Neural progenitor cell (in vitro differentiated cells): ENCODE results near the gene ZGPAT. TPM values are rescaled to one million over a fixed set of nuclear protein-coding genes. Genes with fewer than 3 reads are reported as not detected.

ENCODE experiments used
- DNase-seq: peaks from one replicate; pipeline ENCODE4 v3.0.0-alpha.2; 2016; ENCODE audit warnings: low spot score
- H2AFZ ChIP-seq: fragments of 200-600 bp; sonication (generic); replicated peaks from 2 replicates; pipeline ENCODE4 v1.6.1; 2016; ENCODE audit warnings: antibody characterized with exemption
- H3F3A ChIP-seq: fragments of 200-600 bp; sonication (generic); 2 replicates; pipeline ENCODE4 v1.6.1; 2016; ENCODE audit warnings: antibody characterized with exemption, low read depth
- H3K27ac ChIP-seq: fragments of 200-600 bp; sonication (generic); 2 replicates; pipeline ENCODE4 v1.5.1; 2016; ENCODE audit warnings: mild to moderate bottlenecking
- H3K27me3 ChIP-seq: fragments of 200-600 bp; sonication (generic); 2 replicates; pipeline ENCODE4 v1.6.1; 2016; ENCODE audit warnings: mild to moderate bottlenecking, moderate library complexity
- H3K36me3 ChIP-seq: fragments of 200-600 bp; sonication (generic); 2 replicates; pipeline ENCODE4 v1.5.1; 2016
- H3K4me1 ChIP-seq: fragments of 200-600 bp; sonication (generic); 2 replicates; pipeline ENCODE4 v1.6.1; 2016; ENCODE audit warnings: mixed run types
- H3K4me2 ChIP-seq: fragments of 200-600 bp; sonication (generic); 2 replicates; pipeline ENCODE4 v1.6.1; 2016
- H3K4me3 ChIP-seq: fragments of 200-600 bp; sonication (generic); 2 replicates; pipeline ENCODE4 v1.5.1; 2016
- H3K79me2 ChIP-seq: fragments of 200-600 bp; sonication (generic); 2 replicates; pipeline ENCODE4 v1.6.1; 2016; ENCODE audit warnings: low read depth
- H3K9ac ChIP-seq: fragments of 200-600 bp; sonication (generic); 2 replicates; pipeline ENCODE4 v1.6.1; 2016
- H3K9me3 ChIP-seq: fragments of 200-600 bp; sonication (generic); 2 replicates; pipeline ENCODE4 v1.5.1; 2016; ENCODE audit warnings: low read depth
- H4K20me1 ChIP-seq: fragments of 200-600 bp; sonication (generic); 2 replicates; pipeline ENCODE4 v1.6.1; 2016; ENCODE audit warnings: low read depth
- H3K27ac Mint-ChIP-seq: 3 replicates; pipeline ENCODE4 v1.8.0; 2021; ENCODE audit warnings: mixed read lengths
- H3K27me3 Mint-ChIP-seq: 2 replicates; pipeline ENCODE4 v1.8.0; 2022; ENCODE audit warnings: low read depth, mild to moderate bottlenecking, inconsistent platforms, moderate library complexity, mixed read lengths; ENCODE audit not compliant: insufficient read depth
- H3K36me3 Mint-ChIP-seq: 3 replicates; pipeline ENCODE4 v1.8.0; 2021; ENCODE audit warnings: mixed read lengths
- H3K4me1 Mint-ChIP-seq: 3 replicates; pipeline ENCODE4 v1.8.0; 2021; ENCODE audit warnings: mixed read lengths
- H3K4me3 Mint-ChIP-seq: 3 replicates; pipeline ENCODE4 v1.8.0; 2021; ENCODE audit warnings: mild to moderate bottlenecking, moderate library complexity, mixed read lengths
- H3K9me3 Mint-ChIP-seq: 3 replicates; pipeline ENCODE4 v1.8.0; 2020; ENCODE audit warnings: mixed read lengths
- CTCF ChIP-seq: fragments of 200-600 bp; sonication (generic); IDR thresholded peaks from 2 replicates; pipeline ENCODE4 v1.5.1; 2017; ENCODE audit warnings: antibody characterized with exemption, mild to moderate bottlenecking
- EZH2 ChIP-seq: fragments of 200-600 bp; sonication (generic); IDR thresholded peaks from 2 replicates; pipeline ENCODE4 v1.6.1; 2017; ENCODE audit warnings: antibody characterized with exemption, mild to moderate bottlenecking, moderate library complexity
- EZH2phosphoT487 ChIP-seq: fragments of 200-600 bp; sonication (generic); IDR thresholded peaks from 2 replicates; pipeline ENCODE4 v1.6.1; 2017; ENCODE audit warnings: antibody characterized with exemption
- total RNA-seq: library from RNA; depleted of rRNA; stranded (reverse); fragments of >200 nt; gene quantifications from 2 replicates; pipeline ENCODE4 v1.2.3, GENCODE V29; 2015; ENCODE audit warnings: low replicate concordance

The ZGPAT gene
- total RNA-seq, 1 donor from 2014 or later, result 8.2 TPM

GRCh38 chr20:63731410-63731809, 23.6 kb downstream of the ZGPAT start:
- H3F3A ChIP-seq, result peaks cover 13% of the 10 kb centered on the region
- peaks cover 17% of the 10 kb centered on the region for H3K36me3 Mint-ChIP-seq
- TF ChIP-seq CTCF (no peak), EZH2 (no peak), EZH2phosphoT487 (no peak)
- H3K9me3 ChIP-seq, result no peaks in the 10 kb centered on the region
- H4K20me1 ChIP-seq, result peaks cover 16% of the 10 kb centered on the region
- no peaks in the 10 kb centered on the region for H3K36me3 ChIP-seq
- H3K27me3 ChIP-seq, result peaks cover 2% of the 10 kb centered on the region
- H3K4me1 ChIP-seq, result no peaks in the 10 kb centered on the region
- H3K4me3 ChIP-seq, result no peak overlapping the region
- H3K79me2 ChIP-seq, result peaks cover 7% of the 10 kb centered on the region
- H3K27me3 Mint-ChIP-seq, result peaks cover 5% of the 10 kb centered on the region
- H3K9ac ChIP-seq, result no peak overlapping the region
- no peak overlapping the region for H3K4me3 Mint-ChIP-seq
- no peak for DNase-seq
- H3K9me3 Mint-ChIP-seq, result peaks cover 2% of the 10 kb centered on the region
- no peak overlapping the region for H3K27ac Mint-ChIP-seq
- no peak overlapping the region for H3K27ac ChIP-seq
- H3K4me1 Mint-ChIP-seq, result no peaks in the 10 kb centered on the region
- no peak overlapping the region for H2AFZ ChIP-seq
- no peak overlapping the region for H3K4me2 ChIP-seq

- Histone ChIP-seq H3K4me1 (peaks cover 7% of the 10 kb centered on the region), H3K27me3 (peaks cover 12% of the 10 kb centered on the region), H3F3A (peaks cover 14% of the 10 kb centered on the region), H3K79me2 (peaks cover 4% of the 10 kb centered on the region), H3K36me3 (no peaks in the 10 kb centered on the region), H3K9me3 (no peaks in the 10 kb centered on the region), H4K20me1 (peaks cover 20% of the 10 kb centered on the region), H3K27ac (no peak overlapping the region), H3K4me3 (no peak overlapping the region), H2AFZ (no peak overlapping the region), H3K4me2 (no peak overlapping the region), H3K9ac (no peak overlapping the region)
- Mint-ChIP-seq H3K9me3 (no peaks in the 10 kb centered on the region), H3K4me3 (no peak overlapping the region), H3K27me3 (peaks cover 2% of the 10 kb centered on the region), H3K36me3 (peaks cover 12% of the 10 kb centered on the region), H3K4me1 (no peaks in the 10 kb centered on the region), H3K27ac (no peak overlapping the region)
- DNase-seq, result no peak
- TF ChIP-seq CTCF (no peak), EZH2phosphoT487 (no peak), EZH2 (no peak)
These were observed 24.6 kb downstream of the ZGPAT start for GRCh38 chr20:63732118-63733095.

GRCh38 chr20:63733117-63733516, 25.3 kb downstream of the ZGPAT start:
- no peak overlapping the region for H3K4me3 Mint-ChIP-seq
- no peak overlapping the region for H3K4me2 ChIP-seq
- peaks cover 19% of the 10 kb centered on the region for H3F3A ChIP-seq
- H4K20me1 ChIP-seq, result peaks cover 26% of the 10 kb centered on the region
- DNase-seq, result no peak
- H2AFZ ChIP-seq, result no peak overlapping the region
- peaks cover 2% of the 10 kb centered on the region for H3K27me3 Mint-ChIP-seq
- H3K79me2 ChIP-seq, result no peaks in the 10 kb centered on the region
- TF ChIP-seq EZH2phosphoT487, result no peak
- no peak for TF ChIP-seq CTCF
- TF ChIP-seq EZH2, result no peak
- H3K27ac ChIP-seq, result no peak overlapping the region
- H3K27ac Mint-ChIP-seq, result no peak overlapping the region
- H3K27me3 ChIP-seq, result peaks cover 19% of the 10 kb centered on the region
- peaks cover 9% of the 10 kb centered on the region for H3K36me3 Mint-ChIP-seq
- peaks cover 14% of the 10 kb centered on the region for H3K4me1 ChIP-seq
- no peaks in the 10 kb centered on the region for H3K36me3 ChIP-seq
- no peaks in the 10 kb centered on the region for H3K9me3 ChIP-seq
- H3K9ac ChIP-seq, result no peak overlapping the region
- no peaks in the 10 kb centered on the region for H3K9me3 Mint-ChIP-seq
- H3K4me1 Mint-ChIP-seq, result no peaks in the 10 kb centered on the region
- H3K4me3 ChIP-seq, result no peak overlapping the region
